Cardiac fibroblast (primary cell): Measurements from ENCODE around the gene SPDYE6.
"Not testable (repeated sequence)": the region's sequence is repeated elsewhere in the genome, so short reads cannot be mapped to it uniquely, and the experiment has no call there.

ENCODE experiments used
- DNase-seq, 2 donors: peaks; one replicate each; pipeline versions ENCODE4 v3.0.0 to v3.0.0-alpha.2; 2010; ENCODE audit warnings: low read depth in 2 of 2
- H3K4me3 ChIP-seq, 2 donors: replicated peaks in 1 of 2; 1 replicate in 1 of 2; 2 replicates in 1 of 2; pipeline ENCODE4 v1.5.1; 2011; ENCODE audit warnings: low read depth in 2 of 2, low read length in 2 of 2, mild to moderate bottlenecking in 2 of 2, moderate library complexity in 1 of 2
- TF ChIP-seq, protein P1 (sequence below): IDR thresholded peaks from one replicate; pipeline ENCODE4 v1.5.1; 2011; ENCODE audit warnings: low read depth, mild to moderate bottlenecking, low read length, inconsistent platforms

The SPDYE6 gene

DNA sequence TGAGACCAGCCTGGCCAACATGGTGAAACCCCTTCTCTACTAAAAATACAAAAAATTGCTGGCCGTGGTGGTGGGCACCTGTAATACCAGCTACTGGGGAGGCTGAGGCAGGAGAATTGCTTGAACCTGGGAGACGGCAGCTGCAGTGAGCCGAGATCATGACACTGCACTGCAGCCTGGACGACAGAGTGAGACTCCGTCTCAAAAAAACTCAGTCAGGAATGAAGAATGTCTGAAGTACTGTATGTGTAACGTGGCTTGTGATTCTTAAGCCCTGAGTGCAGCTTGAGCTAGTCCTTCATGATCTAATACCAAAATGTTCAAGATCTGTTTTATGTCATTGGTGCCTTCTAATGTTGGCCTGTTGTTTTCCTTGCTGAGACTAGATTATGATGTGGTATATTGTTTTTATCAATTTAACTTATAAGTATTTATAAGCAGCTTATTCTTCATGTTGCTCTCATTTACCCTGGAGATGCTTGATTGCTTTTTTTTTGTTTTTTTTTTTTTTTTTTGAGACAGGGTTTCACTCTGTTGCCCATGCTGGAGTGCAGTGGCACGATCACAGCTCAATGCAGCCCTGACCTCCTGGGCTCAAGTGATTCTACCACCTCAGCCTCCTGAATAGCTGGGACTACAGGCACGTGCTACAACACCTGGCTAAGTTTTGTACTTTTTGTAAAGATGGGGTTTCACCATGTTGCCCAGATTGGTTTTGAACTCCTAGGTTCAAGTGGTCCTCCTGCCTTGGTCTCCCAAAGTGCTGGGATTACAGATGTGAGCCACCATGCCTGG is 25.4 kb downstream of the SPDYE6 start:
- not testable (repeated sequence) for DNase-seq, H3K4me3 ChIP-seq

DNA sequence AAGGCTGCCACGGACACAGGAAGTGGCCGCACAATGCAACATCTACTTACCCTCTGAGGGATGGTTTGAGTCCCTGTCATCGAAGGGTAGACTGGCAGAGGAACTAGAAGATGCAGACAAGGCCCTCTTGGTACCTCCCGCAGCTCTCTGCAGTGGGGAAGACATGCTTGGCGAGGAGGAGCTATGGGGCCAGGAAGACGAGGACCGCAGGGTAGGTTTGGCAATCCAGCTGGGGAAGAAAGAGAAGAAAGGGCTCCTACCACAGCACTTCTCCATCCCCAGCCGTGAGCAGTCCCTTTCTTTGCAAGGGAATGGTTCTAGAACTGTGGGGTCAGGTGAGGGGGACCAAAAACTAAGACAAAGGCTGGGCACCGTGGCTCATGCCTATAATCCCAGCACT is 26.9 kb downstream of the SPDYE6 start:
- DNase-seq, H3K4me3 ChIP-seq: not testable (repeated sequence)

DNA sequence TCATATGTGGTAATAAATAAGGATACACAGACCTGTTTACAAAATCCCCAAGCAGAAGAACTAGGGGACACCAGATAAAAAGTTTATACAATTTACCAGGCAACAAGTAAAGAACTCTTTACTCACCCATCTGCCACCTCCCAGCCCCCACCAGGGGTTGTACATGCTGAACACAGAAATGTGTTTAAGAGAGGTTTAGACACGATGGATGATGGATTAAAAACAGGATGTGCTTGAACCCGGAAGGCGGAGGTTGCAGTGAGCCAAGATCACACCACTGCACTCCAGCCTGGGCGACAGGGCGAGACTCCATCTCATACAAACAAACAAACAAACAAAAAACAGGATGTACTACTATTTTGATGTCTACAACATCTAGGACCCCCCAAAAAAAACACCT is 27.4 kb downstream of the SPDYE6 start:
- not testable (repeated sequence) for DNase-seq, H3K4me3 ChIP-seq

GRCh38 chr7:102327183-102327582 is 29.1 kb downstream of the SPDYE6 start:
- not testable (repeated sequence) for DNase-seq, H3K4me3 ChIP-seq

DNA sequence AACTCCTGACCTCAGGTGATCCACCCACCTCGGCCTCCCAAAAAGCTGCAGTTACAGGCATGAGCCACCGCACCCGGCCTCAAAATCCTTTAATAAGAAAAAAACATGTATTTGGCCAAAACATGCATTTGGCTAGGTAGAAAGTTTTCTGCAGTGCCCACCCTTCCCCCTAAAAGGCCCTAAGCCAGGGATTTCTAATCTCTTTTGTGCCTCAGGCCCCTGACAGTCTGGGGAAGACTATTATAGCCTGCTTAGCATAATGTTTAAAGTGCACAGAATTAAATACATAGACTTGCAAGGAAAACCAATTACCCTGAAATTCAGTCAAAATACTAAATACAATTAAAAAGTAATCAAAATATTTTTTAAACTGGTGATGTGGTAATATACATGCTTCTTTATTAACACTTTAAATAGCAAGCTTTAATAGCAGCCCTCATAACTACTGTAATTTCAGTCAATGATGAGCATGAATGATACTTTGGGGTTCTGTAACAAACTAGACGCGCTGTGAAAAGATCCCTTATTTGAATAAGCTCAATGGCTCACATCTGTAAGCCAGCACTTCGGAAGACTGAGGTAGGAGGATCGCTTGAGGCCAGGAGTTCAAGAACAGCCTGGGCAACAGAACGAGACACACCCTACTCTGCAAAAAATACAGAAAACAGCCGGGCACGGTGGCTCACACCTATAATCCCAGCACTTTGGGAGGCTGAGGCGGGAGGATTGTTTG is 29.9 kb downstream of the SPDYE6 start:
- H3K4me3 ChIP-seq: no peak overlapping the region
- DNase-seq: no peak

GRCh38 chr7:102325106-102325505 is 31.1 kb downstream of the SPDYE6 start:
- H3K4me3 ChIP-seq, DNase-seq: not testable (repeated sequence)

More for the DNA sequence above, 29.9 kb downstream of the SPDYE6 start:
- TF ChIP-seq, protein P1, sequence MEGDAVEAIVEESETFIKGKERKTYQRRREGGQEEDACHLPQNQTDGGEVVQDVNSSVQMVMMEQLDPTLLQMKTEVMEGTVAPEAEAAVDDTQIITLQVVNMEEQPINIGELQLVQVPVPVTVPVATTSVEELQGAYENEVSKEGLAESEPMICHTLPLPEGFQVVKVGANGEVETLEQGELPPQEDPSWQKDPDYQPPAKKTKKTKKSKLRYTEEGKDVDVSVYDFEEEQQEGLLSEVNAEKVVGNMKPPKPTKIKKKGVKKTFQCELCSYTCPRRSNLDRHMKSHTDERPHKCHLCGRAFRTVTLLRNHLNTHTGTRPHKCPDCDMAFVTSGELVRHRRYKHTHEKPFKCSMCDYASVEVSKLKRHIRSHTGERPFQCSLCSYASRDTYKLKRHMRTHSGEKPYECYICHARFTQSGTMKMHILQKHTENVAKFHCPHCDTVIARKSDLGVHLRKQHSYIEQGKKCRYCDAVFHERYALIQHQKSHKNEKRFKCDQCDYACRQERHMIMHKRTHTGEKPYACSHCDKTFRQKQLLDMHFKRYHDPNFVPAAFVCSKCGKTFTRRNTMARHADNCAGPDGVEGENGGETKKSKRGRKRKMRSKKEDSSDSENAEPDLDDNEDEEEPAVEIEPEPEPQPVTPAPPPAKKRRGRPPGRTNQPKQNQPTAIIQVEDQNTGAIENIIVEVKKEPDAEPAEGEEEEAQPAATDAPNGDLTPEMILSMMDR: no peak

DNA sequence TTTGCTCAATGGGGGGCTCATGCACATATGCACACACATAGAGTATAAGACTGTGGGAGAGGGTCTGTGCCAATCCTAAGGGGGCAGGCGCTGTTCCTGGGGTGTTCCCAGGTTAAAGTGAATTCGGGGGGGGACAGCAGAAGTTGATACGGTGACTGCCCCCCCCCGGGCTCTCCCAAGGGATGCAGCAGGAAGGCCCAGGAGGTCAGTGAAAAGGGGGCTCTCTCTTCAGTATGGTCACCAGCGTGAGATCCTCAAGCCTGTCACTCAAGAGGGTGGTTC is 32.4 kb downstream of the SPDYE6 start:
- TF ChIP-seq, protein P1: no peak
- no peak for DNase-seq
- no peak overlapping the region for H3K4me3 ChIP-seq

- TF ChIP-seq, protein P1: no peak
- no peak overlapping the region for H3K4me3 ChIP-seq
- DNase-seq: peak in 1 of 2 donors; percentile 16
These were observed 34.0 kb downstream of the SPDYE6 start for GRCh38 chr7:102322202-102322715.

DNA sequence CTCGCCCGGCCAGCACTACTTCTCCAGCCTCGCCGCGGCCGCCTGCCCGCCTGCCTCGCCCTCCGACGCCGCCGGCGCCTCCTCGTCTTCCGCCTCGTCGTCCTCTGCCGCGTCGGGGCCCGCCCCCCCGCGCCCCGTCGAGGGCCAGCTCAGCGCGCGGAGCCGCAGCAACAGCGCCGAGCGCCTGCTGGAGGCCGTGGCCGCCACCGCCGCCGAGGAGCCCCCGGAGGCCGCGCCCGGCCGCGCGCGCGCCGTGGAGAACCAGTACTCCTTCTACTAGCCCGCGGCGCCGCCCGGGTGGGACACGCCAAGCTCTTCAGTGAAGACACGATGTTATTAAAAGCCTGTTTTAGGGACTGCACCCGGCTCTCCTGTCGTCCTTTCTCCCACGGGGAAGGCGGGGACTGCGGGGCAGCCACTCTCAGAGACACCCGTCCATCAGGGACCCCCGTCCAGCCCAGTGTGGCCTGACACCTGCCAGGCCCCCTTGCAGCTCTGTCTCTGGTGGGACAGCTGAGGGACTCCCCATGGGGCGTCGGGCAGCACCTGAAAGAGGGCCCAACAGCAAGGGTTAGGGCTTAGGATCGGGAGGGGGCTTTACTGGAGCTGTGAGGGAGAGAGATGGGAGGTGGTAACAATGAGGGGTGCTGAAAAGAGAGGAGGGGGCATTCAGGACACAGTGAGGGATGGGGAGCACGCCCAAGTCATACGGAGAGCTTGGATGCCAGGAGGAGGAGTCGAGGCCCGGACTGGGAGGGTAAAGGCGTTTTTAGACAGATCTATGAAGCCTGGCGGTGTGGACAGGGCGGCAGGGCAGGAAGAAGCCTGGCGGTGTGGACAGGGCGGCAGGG is 34.7 kb downstream of the SPDYE6 start:
- DNase-seq: peak in 1 of 2 donors; percentile 12
- no peak overlapping the region for H3K4me3 ChIP-seq
- TF ChIP-seq, protein P1: no peak
